ENCODE measurements around the gene CC2D1A.
"Not testable (repeated sequence)": the region's sequence is repeated elsewhere in the genome, so short reads cannot be mapped to it uniquely, and the experiment has no call there.

CC2D1A gene

GRCh38 chr19:13902993-13903555, 2.9 kb upstream of the CC2D1A start:
- DNase-seq (ENCODE audit: extremely low read depth in 1 of 2, low read depth in 1 of 2) = no peak

- no peak for DNase-seq (ENCODE audit: extremely low read depth in 1 of 2, low read depth in 1 of 2)
Observed at GRCh38 chr19:13906521-13906904, 512 bp downstream of the CC2D1A start.

DNA sequence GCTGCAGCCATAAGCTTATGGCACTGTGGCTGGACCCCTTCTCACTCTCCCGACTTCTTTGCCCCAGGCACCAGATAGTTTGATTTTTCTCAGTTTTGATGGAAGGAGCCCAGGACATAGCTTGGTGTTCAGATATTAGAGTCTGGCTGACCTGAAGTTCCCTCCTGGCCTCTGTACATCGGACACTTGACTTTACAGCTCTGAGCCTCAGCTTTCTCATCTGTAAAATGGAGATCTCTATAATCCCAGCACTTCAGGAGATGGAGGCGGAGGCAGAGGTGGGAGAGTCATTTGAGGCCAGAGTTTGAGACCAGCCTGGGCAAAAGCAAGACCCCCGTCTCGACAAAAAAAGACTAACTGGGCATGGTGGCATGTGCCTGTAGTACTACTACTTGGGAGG, 909 bp downstream of the CC2D1A start:
- no peak for DNase-seq (ENCODE audit: extremely low read depth in 1 of 2, low read depth in 1 of 2)

GRCh38 chr19:13908674-13909073, 2.7 kb downstream of the CC2D1A start:
- no peak for DNase-seq (ENCODE audit: extremely low read depth in 1 of 2, low read depth in 1 of 2)

GRCh38 chr19:13909430-13909829, 3.4 kb downstream of the CC2D1A start:
- no peak for DNase-seq (ENCODE audit: extremely low read depth in 1 of 2, low read depth in 1 of 2)

GRCh38 chr19:13913352-13913751, 7.4 kb downstream of the CC2D1A start:
- DNase-seq (ENCODE audit: extremely low read depth in 1 of 2, low read depth in 1 of 2) = no peak

- DNase-seq (ENCODE audit: extremely low read depth in 1 of 2, low read depth in 1 of 2) = no peak
Observed at GRCh38 chr19:13914777-13915176, 8.8 kb downstream of the CC2D1A start.

- DNase-seq (ENCODE audit: extremely low read depth in 1 of 2, low read depth in 1 of 2) = no peak
Observed at GRCh38 chr19:13917888-13918406, 11.9 kb downstream of the CC2D1A start.

DNA sequence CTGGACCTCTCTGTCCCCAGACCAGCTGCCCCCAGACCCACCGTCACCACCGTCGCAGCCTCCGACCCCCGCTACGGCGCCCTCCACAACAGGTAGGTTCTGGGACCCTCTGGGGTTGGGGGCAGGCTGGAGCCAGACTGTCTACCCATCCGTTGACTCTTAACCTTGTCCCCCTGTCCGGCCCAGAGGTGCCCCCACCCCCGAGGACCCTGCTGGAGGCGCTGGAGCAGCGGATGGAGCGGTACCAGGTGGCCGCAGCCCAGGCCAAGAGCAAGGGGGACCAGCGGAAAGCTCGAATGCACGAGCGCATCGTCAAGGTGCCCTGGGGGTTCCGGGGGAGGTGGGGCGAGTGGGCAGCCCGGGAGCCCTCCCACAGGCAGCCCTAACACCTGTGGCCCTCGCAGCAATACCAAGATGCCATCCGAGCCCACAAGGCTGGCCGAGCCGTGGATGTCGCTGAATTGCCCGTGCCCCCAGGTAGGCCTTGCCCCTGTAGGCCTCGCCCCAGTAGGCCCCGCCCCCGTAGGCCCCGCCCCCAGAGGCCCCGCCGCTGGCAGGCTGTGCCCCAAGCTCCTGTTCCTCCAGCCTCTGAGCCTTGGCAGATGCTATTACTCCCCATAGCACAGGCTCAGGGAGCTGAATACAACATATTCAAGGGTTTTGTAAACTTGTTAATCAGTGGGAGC, 12.9 kb downstream of the CC2D1A start:
- no peak for DNase-seq (ENCODE audit: extremely low read depth in 1 of 2, low read depth in 1 of 2)

GRCh38 chr19:13920524-13920923, 14.5 kb downstream of the CC2D1A start:
- DNase-seq (ENCODE audit: extremely low read depth in 1 of 2, low read depth in 1 of 2) = no peak

- no peak for DNase-seq (ENCODE audit: extremely low read depth in 1 of 2, low read depth in 1 of 2)
Observed at GRCh38 chr19:13920940-13921747, 15.1 kb downstream of the CC2D1A start.

DNA sequence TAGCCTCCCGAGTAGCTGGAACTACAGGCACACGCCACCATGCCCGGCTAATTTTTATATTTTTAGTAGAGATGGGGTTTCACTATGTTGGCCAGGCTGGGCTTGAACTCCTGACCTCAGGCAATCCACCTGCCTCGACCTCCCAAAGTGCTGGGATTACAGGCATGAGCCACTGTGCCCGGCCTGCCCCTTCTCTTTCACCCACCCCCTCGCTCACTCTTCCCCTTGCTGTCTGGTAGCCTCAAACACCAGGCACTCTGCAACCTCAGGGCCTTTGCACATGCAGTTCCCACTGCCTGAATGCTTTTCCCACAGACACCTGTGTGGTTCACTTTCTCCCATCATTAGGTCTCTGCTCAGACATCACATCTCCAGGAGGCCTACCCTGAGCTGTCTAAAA, 16.1 kb downstream of the CC2D1A start:
- not testable (repeated sequence) for DNase-seq (ENCODE audit: extremely low read depth in 1 of 2, low read depth in 1 of 2)

GRCh38 chr19:13923194-13923987, 17.4 kb downstream of the CC2D1A start:
- DNase-seq (ENCODE audit: extremely low read depth in 1 of 2, low read depth in 1 of 2) = no peak

DNA sequence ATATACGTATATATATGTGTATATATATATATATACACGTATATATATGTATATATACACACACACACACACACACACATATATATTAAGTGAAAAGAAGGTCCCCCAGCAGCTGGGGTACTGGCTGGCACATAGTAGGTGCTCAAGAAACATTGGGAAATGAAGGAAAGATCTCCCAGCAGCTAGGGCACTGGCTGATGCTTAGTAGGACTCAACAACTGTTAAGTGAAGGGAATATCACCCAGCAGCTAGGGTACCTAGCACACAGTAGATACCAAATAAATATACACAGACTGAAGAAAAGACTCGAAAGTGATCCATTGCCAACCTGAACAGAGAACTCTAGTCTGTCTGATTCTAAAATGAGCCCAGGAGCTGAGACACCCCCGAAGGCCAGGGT, 20.0 kb downstream of the CC2D1A start:
- no peak for DNase-seq (ENCODE audit: extremely low read depth in 1 of 2, low read depth in 1 of 2)

GRCh38 chr19:13926715-13927114, 20.7 kb downstream of the CC2D1A start:
- no peak for DNase-seq (ENCODE audit: extremely low read depth in 1 of 2, low read depth in 1 of 2)

DNA sequence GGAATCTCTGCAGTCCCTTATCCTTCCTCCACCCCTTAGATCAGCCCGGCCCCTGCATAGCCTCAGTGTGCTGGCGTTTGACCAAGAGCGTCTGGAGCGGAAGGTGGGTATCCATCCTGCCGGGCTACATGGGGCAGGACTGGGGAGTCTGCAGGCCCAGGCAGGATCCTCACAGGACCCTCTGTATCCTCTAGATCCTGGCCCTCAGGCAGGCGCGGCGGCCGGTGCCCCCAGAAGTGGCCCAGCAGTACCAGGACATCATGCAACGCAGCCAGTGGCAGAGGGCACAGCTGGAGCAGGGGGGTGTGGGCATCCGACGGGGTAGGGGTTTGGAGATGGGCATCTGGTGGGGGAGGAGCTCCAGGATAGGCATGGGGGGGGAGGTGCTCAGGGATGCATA, 23.3 kb downstream of the CC2D1A start:
- no peak for DNase-seq (ENCODE audit: extremely low read depth in 1 of 2, low read depth in 1 of 2)

GRCh38 chr19:13929956-13930355, 24.0 kb downstream of the CC2D1A start:
- DNase-seq (ENCODE audit: extremely low read depth in 1 of 2, low read depth in 1 of 2) = no peak

GRCh38 chr19:13930402-13930801, 24.4 kb downstream of the CC2D1A start:
- no peak for DNase-seq (ENCODE audit: extremely low read depth in 1 of 2, low read depth in 1 of 2)

DNA sequence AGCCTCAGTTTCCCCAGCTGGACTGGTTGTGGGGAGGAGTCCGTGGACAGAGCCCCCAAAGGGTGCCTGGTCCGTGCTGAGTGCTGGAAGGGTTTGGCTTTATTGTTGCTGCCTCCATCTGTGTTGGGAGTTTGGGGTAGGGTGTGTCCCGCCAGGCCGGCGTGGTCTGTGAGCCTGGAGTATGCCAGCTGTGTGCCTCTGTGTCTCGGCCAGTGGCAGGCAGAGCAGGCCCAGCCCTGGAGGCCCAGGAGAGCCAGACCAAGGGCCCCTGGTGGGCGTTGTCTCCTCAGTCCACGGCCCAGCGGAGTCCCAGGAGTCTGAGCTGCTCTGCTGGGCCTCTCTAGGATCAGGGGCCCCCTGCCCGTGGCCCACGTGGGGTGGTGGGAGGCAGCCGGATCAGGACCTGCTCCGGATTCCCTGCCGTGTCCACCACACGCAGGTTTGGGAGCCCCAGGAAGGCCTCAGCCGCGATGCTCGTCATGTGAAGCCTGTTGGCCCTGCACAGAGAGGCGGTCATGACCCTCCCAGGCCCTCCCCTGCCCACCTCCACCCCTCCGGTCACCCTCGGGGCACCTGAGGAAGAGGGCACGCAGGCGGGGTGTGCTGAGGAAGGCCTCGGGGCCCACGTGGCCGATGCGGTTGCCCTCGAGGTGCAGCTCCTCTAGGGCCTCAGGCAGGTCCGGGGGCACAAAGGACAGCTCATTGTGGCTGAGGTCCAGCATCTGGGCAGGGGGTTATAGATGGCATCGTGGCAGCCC, 25.6 kb downstream of the CC2D1A start:
- DNase-seq (ENCODE audit: extremely low read depth in 1 of 2, low read depth in 1 of 2) = no peak

DNA sequence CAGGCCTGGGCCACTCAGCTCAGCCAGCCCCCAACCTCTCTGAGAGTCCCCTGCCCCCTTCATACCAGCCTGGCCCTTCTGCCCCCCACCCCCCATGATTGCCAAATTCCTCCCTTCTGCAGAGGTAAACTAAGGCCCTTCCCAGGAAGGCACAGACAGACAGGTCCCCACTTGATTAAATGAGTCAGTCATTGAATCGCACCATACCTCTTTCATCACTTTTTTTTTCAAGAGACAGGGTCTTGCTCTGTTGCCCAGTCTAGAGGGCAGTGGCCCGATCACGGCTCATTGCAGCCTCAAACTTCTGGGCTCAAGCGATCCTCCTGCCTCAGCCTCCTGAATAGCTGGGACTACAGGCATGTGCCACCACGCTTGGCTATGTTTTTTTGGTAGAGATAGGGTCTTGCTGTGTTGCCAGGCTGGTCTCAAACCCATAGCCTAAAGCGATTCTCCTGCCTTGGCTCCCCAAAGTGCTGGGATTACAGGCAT, 26.2 kb downstream of the CC2D1A start:
- no peak for DNase-seq (ENCODE audit: extremely low read depth in 1 of 2, low read depth in 1 of 2)

Data from activated CD8-positive, alpha-beta memory T cell treated with anti-CD3 and anti-CD28 coated beads for 1 hour (primary cell).